ENCODE data around the gene RGMA.

DNA sequence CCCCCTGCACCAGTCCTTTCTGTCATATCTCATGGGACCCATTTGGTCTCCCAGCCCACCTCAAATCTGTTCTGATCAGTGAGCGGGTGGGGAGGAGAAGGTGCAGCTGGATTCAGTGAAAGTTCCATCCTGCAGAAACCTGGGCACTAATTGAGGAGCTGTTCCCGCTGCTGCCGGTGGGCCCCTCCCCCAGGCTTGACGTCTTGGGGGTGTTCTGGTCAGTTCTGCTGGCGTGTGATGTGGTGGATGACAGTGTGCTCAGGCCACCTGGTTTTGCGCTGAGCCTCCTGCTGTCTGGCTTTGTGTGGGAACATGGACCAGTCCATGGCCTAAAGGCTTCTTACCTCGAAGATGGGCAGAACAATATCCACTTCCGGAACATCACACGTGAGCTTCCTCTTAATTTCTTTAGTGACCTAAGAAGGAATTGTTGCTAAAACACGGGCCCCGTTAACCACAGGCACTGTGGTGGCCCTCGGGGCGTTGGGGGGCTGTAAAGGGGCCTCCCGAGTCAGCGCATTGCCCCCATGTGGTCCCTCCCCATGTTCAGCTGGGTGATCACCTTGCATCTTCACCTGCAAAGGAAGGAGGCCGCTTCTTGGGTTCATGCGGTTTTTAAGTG, 59.7 kb downstream of the RGMA start:
- no peak for TF ChIP-seq CHD2 (IDR thresholded peaks at IDR 0.05; ENCODE audit: low read length)
- TF ChIP-seq EP300 (IDR thresholded peaks at IDR 0.05; ENCODE audit: borderline replicate concordance in 1 of 2, low read depth in 2 of 2, low read length in 2 of 2) = no peak
- TF ChIP-seq, protein P1, sequence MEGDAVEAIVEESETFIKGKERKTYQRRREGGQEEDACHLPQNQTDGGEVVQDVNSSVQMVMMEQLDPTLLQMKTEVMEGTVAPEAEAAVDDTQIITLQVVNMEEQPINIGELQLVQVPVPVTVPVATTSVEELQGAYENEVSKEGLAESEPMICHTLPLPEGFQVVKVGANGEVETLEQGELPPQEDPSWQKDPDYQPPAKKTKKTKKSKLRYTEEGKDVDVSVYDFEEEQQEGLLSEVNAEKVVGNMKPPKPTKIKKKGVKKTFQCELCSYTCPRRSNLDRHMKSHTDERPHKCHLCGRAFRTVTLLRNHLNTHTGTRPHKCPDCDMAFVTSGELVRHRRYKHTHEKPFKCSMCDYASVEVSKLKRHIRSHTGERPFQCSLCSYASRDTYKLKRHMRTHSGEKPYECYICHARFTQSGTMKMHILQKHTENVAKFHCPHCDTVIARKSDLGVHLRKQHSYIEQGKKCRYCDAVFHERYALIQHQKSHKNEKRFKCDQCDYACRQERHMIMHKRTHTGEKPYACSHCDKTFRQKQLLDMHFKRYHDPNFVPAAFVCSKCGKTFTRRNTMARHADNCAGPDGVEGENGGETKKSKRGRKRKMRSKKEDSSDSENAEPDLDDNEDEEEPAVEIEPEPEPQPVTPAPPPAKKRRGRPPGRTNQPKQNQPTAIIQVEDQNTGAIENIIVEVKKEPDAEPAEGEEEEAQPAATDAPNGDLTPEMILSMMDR (IDR thresholded peaks at IDR 0.05; ENCODE audit: control extremely low read depth in 1 of 3, insufficient read depth in 1 of 3, low read depth in 1 of 3, low read length in 3 of 3) = no peak
- no peak for TF ChIP-seq SIN3A (conservative IDR thresholded peaks at IDR 0.05 in 1 of 2, IDR thresholded peaks at IDR 0.05 in 1 of 2; ENCODE audit: low read depth in 1 of 2, low read length in 2 of 2)
- no peak for TF ChIP-seq GABPA (IDR thresholded peaks at IDR 0.05; ENCODE audit: borderline replicate concordance, insufficient read depth, low read length)
- TF ChIP-seq KDM1A (IDR thresholded peaks at IDR 0.05; ENCODE audit: borderline replicate concordance, low read length) = no peak
- TF ChIP-seq TCF12 (IDR thresholded peaks at IDR 0.05; ENCODE audit: low read depth, low read length) = no peak
- TF ChIP-seq RBBP5 (IDR thresholded peaks at IDR 0.05; ENCODE audit: borderline replicate concordance, low read depth, low read length) = no peak

All from H1 (cell line).